Dedifferentiated amniotic fluid mesenchymal stem cell (primary cell): ENCODE results near the gene RNF227.
"Not testable (repeated sequence)": the region's sequence is repeated elsewhere in the genome, so short reads cannot be mapped to it uniquely, and the experiment has no call there.

ENCODE experiments used
- DNase-seq: peaks from one replicate; pipeline ENCODE4 v3.0.0-alpha.2; 2016; ENCODE audit errors: extremely low spot score

Gene RNF227

DNA sequence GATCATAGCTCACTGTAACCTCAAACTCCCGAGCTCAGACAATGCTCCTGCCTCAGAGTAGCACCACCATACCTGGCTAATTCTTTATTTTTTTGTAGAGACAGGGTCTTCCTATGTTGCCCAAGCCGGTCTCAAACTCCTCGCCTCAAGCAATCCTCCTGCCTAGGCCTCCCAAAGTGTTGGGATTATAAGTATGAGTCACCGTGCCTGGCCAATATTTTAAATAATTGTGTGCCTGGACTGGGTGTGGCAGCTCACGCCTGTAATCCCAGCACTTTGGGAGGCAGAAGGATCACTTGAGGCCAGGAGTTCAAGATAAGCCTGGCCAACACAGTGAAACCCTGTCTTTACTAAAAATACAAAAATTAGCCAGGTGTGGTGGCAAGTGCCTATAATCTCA is 51.7 kb downstream of the RNF227 start:
- DNase-seq = not testable (repeated sequence)
